Stimulated activated CD8-positive, alpha-beta memory T cell treated with anti-CD3 and anti-CD28 coated beads, Interleukin-12 subunit alpha, Interleukin-12 subunit beta, amount 100 ng/mL, for 4 hours (primary cell): ENCODE measurements around the gene FAM241B.

Experiments
- DNase-seq: peaks from one replicate; pipeline ENCODE4 v3.0.0-alpha.2; 2020; ENCODE audit warnings: low read depth

The FAM241B gene

GRCh38 chr10:69666756-69667155, 36.7 kb downstream of the FAM241B start:
- no peak for DNase-seq

- no peak for DNase-seq
These were observed 38.7 kb downstream of the FAM241B start for GRCh38 chr10:69668721-69669120.

- no peak for DNase-seq
These were observed 39.4 kb downstream of the FAM241B start for GRCh38 chr10:69669409-69669808.

- no peak for DNase-seq
These were observed 43.5 kb downstream of the FAM241B start for GRCh38 chr10:69673521-69673920.

GRCh38 chr10:69674786-69675185, 44.7 kb downstream of the FAM241B start:
- no peak for DNase-seq

- no peak for DNase-seq
These were observed 46.3 kb downstream of the FAM241B start for GRCh38 chr10:69676301-69676700.

GRCh38 chr10:69677985-69678654, 48.1 kb downstream of the FAM241B start:
- no peak for DNase-seq

- no peak for DNase-seq
These were observed 49.7 kb downstream of the FAM241B start for GRCh38 chr10:69679736-69680135.

GRCh38 chr10:69680610-69681009, 50.6 kb downstream of the FAM241B start:
- DNase-seq = no peak

- no peak for DNase-seq
These were observed 51.4 kb downstream of the FAM241B start for GRCh38 chr10:69681436-69681835.

GRCh38 chr10:69682955-69683474, 53.0 kb downstream of the FAM241B start:
- no peak for DNase-seq
